HL-60 (cell line): ENCODE measurements around the gene TSPAN13.

Experiments used
- DNase-seq, 2 experiments: peaks; one replicate each; pipeline ENCODE4 v3.0.0-alpha.2; 2010 to 2020; ENCODE audit warnings: low read depth in 1 of 2, low spot score in 1 of 2
- H3K27ac ChIP-seq: fragments of 250-450 bp; sonication (Bioruptor Pico); replicated peaks from 2 replicates; pipeline ENCODE4 v1.5.1; 2020; ENCODE audit warnings: mild to moderate bottlenecking, moderate library complexity
- H3K27me3 ChIP-seq: fragments of 250-450 bp; sonication (Bioruptor Pico); 2 replicates; pipeline ENCODE4 v1.5.1; 2021; ENCODE audit warnings: mild to moderate bottlenecking, moderate library complexity; ENCODE audit not compliant: insufficient read depth, poor library complexity, severe bottlenecking
- H3K4me3 ChIP-seq: replicated peaks from 2 replicates; pipeline ENCODE4 v1.5.1; 2011; ENCODE audit warnings: mild to moderate bottlenecking, control low read depth, low read length; ENCODE audit not compliant: insufficient read depth
- CTCF ChIP-seq: IDR thresholded peaks from one replicate; pipeline ENCODE4 v1.5.1; 2011; ENCODE audit warnings: low read length, control low read depth, inconsistent platforms; ENCODE audit not compliant: insufficient read depth
- GABPA ChIP-seq: IDR thresholded peaks from 2 replicates; pipeline ENCODE4 v1.6.1; 2012; ENCODE audit warnings: low read depth
- POLR2AphosphoS5 ChIP-seq: IDR thresholded peaks from 2 replicates; pipeline ENCODE4 v1.6.1; 2012; ENCODE audit warnings: low read depth
- REST ChIP-seq: IDR thresholded peaks from 2 replicates; pipeline ENCODE4 v1.6.1; 2012; ENCODE audit warnings: low read depth; ENCODE audit not compliant: insufficient replicate concordance
- SPI1 ChIP-seq: IDR thresholded peaks from 2 replicates; pipeline ENCODE4 v1.6.1; 2012; ENCODE audit warnings: low read depth, mild to moderate bottlenecking, borderline replicate concordance

Gene TSPAN13

DNA sequence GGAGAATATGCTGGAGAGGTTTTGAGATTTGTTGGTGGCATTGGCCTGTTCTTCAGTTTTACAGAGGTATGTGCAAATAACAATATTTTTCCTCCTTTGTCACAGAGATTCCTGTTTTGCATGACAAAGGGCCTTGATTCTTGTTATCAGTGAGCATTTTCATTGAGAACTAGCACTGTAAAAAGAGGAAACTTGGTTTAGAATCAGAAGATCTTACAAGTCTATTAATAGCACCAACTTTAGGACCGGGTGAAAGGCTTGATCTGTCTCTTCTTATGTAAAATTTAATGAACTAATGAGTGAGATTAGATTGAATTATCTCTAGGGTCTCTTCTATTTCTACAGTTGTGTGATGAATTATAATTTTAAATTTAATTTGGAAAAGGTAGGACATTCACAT lies 25.5 kb downstream of the TSPAN13 start:
- no peak overlapping the region for H3K4me3 ChIP-seq
- H3K27me3 ChIP-seq: no peaks in the 10 kb centered on the region
- H3K27ac ChIP-seq: no peak overlapping the region
- TF ChIP-seq CTCF (no peak), REST (no peak), GABPA (no peak), POLR2AphosphoS5 (no peak), SPI1 (no peak)
- DNase-seq: no peak

- Histone ChIP-seq H3K4me3 (no peak overlapping the region), H3K27ac (no peak overlapping the region), H3K27me3 (no peaks in the 10 kb centered on the region)
- TF ChIP-seq REST: no peak
- TF ChIP-seq GABPA: no peak
- TF ChIP-seq POLR2AphosphoS5: no peak
- TF ChIP-seq CTCF: no peak
- no peak for TF ChIP-seq SPI1
- no peak for DNase-seq
Measured at GRCh38 chr7:16780596-16780995, 27.0 kb downstream of the TSPAN13 start.

GRCh38 chr7:16785321-16785720 lies 31.8 kb downstream of the TSPAN13 start:
- Histone ChIP-seq H3K27ac (no peak overlapping the region), H3K4me3 (no peak overlapping the region), H3K27me3 (no peaks in the 10 kb centered on the region)
- no peak for TF ChIP-seq POLR2AphosphoS5
- no peak for TF ChIP-seq SPI1
- TF ChIP-seq REST: no peak
- no peak for DNase-seq

DNA sequence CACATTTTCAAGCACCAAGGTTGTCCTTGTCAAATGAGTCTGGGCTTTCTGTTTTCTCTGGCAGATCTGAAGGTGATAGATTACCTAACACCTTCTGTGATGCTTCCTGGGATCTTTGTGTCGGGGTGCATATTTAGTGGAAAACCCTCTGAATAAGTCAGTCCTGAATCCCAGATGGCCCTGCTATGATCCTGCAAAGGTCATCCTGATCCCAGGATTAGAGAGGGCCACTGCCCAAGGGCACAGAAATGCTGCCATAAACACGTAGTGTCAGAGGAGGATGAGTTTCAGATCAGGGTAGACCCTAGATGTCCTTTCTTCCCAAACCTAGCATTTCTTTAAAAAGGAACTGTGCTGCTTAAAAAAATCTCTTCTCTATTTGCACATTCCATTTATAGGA lies 32.3 kb downstream of the TSPAN13 start:
- DNase-seq: no peak
- Histone ChIP-seq H3K27ac (no peak overlapping the region), H3K4me3 (no peak overlapping the region), H3K27me3 (no peaks in the 10 kb centered on the region)
- TF ChIP-seq SPI1 (no peak), CTCF (no peak), GABPA (no peak), POLR2AphosphoS5 (no peak), REST (no peak)
